Activated T-cell treated with anti-CD3 and anti-CD28 coated beads, Interleukin-2, amount 50 U/mL, for 24 hours (primary cell): ENCODE measurements around the gene POLA1.

Experiments used
- DNase-seq: peaks from one replicate; pipeline ENCODE4 v3.0.0-alpha.2; 2020
- H3K27ac Mint-ChIP-seq: 2 replicates; pipeline ENCODE4 v1.8.0; 2020; ENCODE audit warnings: mild to moderate bottlenecking, mixed read lengths
- H3K27me3 Mint-ChIP-seq: 2 replicates; pipeline ENCODE4 v1.8.0; 2020; ENCODE audit warnings: mixed read lengths
- H3K36me3 Mint-ChIP-seq: 2 replicates; pipeline ENCODE4 v1.8.0; 2020; ENCODE audit warnings: low read depth, mixed read lengths
- H3K4me1 Mint-ChIP-seq: 2 replicates; pipeline ENCODE4 v1.8.0; 2020; ENCODE audit warnings: low read depth, mixed read lengths
- H3K4me3 Mint-ChIP-seq: 2 replicates; pipeline ENCODE4 v1.8.0; 2020; ENCODE audit warnings: mild to moderate bottlenecking, moderate library complexity, mixed read lengths
- H3K9me3 Mint-ChIP-seq: 2 replicates; pipeline ENCODE4 v1.8.0; 2020; ENCODE audit warnings: mixed read lengths

POLA1 gene

GRCh38 chrX:25005034-25005381 is 311.3 kb downstream of the POLA1 start:
- no peak for DNase-seq
- H3K4me1 Mint-ChIP-seq, result peaks cover 13% of the 10 kb centered on the region
- H3K27me3 Mint-ChIP-seq, result peaks cover 77% of the 10 kb centered on the region
- no peak overlapping the region for H3K27ac Mint-ChIP-seq
- H3K9me3 Mint-ChIP-seq, result no peaks in the 10 kb centered on the region
- H3K36me3 Mint-ChIP-seq, result no peaks in the 10 kb centered on the region
- H3K4me3 Mint-ChIP-seq, result no peak overlapping the region

GRCh38 chrX:25005382-25006185 is 311.9 kb downstream of the POLA1 start:
- peaks cover 79% of the 10 kb centered on the region for H3K27me3 Mint-ChIP-seq
- H3K27ac Mint-ChIP-seq, result peak overlapping the region; percentile 63
- H3K9me3 Mint-ChIP-seq, result no peaks in the 10 kb centered on the region
- H3K4me1 Mint-ChIP-seq, result peaks cover 13% of the 10 kb centered on the region
- H3K36me3 Mint-ChIP-seq, result no peaks in the 10 kb centered on the region
- H3K4me3 Mint-ChIP-seq, result no peak overlapping the region
- DNase-seq, result no peak

- H3K9me3 Mint-ChIP-seq, result no peaks in the 10 kb centered on the region
- peaks cover 80% of the 10 kb centered on the region for H3K27me3 Mint-ChIP-seq
- peak overlapping the region; percentile 40 for H3K27ac Mint-ChIP-seq
- peaks cover 13% of the 10 kb centered on the region for H3K4me1 Mint-ChIP-seq
- H3K4me3 Mint-ChIP-seq, result no peak overlapping the region
- no peak for DNase-seq
- no peaks in the 10 kb centered on the region for H3K36me3 Mint-ChIP-seq
Observed at GRCh38 chrX:25006586-25007058, 312.9 kb downstream of the POLA1 start.

DNA sequence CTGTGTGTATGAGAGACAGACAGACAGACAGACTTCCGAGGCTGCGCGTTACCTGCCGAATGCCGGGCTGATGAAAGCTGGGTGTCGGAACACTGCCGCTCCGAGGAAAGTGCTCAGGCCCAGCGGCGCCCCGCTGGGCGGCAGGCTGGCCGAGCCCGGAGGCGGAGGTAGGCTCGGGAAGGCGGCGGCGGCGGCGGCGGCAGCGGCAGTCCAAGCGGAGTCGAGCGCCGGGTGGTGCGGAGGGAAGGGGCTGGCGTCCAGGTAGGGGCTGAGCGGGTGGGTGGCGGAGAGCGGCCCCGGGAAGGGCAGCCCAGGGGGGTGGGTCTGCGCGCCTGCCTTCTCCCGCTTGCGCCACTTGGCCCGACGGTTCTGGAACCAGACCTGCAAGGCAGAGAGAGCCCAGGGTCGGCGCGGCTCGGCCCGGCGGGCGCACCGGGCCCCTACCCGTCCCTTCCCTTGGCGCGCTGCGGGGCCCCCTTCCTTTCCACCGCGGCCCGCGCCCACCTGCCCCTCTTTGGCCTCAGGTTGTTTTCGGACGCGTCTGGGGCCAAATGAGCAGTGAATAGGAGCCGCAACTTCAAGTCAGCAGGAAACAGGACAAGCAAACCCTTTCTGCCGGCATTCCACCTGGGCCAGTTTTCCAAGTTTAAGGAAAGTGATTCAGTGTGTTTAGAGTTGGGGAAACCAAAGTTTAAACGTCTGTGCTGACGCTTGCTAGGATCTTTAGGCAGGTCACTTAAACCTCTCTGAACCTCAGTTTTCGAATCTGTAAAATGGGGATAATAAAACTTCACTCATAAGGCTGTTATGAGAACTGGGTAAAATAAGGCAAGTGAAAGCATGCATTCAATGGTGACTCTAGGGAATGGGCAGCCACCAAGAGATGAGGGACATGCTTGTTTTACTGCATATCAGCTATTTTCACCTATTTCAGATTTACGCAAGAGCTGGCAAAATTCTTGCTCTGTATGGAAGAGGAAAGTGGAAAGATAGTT is 313.6 kb downstream of the POLA1 start:
- Mint-ChIP-seq H3K27ac (peak overlapping the region; percentile 40), H3K36me3 (no peaks in the 10 kb centered on the region), H3K9me3 (no peaks in the 10 kb centered on the region), H3K4me3 (no peak overlapping the region), H3K27me3 (peaks cover 84% of the 10 kb centered on the region), H3K4me1 (peaks cover 13% of the 10 kb centered on the region)
- DNase-seq, result no peak

DNA sequence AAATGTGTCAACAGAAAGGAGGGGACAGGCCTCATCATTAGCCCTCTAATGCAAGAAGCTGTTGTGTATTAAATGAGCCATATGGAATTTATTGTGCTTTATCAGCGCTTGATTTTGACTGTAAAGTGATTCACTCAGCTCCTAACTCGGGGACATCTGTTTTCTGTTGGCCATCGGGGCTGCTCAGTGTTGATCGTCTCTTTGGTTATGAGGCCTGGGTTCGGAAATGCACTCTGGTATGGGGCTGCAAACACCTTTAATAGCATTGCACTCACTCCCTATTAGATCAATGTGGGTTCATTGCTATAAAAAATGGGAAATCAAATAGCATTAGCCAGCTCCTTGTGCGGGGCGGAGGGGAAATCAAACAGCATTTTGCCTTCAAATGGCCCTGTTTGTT is 315.7 kb downstream of the POLA1 start:
- Mint-ChIP-seq H3K27me3 (peaks cover 82% of the 10 kb centered on the region), H3K9me3 (no peaks in the 10 kb centered on the region), H3K36me3 (no peaks in the 10 kb centered on the region), H3K27ac (no peak overlapping the region), H3K4me1 (peaks cover 15% of the 10 kb centered on the region), H3K4me3 (no peak overlapping the region)
- DNase-seq, result no peak

DNA sequence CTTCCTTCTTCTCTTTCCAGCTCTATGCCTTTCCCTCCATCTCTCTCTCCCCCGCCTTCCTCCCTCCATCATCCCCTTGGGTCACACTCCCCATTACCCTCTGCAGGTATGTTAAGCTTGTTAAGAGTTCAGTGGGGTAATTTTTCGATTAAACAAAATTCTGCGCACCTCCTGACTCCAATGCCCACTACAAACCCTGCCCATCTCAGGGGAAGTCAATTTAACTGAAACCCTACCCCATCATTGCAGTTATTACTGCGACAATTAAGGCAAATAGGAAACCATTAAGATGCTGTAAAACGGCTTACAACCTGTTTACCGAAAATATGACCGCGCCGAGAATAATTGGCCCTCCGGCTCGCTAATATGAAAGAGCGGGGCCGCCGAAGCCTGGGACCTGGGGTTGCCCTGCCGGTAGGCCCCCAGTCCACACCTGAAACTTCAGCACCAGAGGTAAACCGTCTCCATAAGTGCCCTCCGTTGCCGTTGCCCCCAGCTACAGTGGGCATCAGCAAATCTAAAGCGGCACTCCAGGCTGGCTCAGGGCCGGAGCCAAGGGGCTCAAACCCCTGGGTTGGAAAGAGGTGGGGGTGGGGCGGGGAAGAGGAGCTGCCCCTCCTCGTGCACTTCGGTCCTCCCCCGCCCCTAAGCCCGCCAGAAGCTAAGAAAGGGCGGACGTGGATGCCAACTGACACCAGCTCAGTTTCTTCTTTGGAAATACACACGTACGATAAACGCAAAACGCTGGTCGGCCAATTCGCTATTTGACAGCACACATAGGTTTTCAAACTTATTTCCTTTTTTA is 317.3 kb downstream of the POLA1 start:
- Mint-ChIP-seq H3K27ac (no peak overlapping the region), H3K4me1 (peaks cover 18% of the 10 kb centered on the region), H3K4me3 (no peak overlapping the region), H3K27me3 (peaks cover 88% of the 10 kb centered on the region), H3K36me3 (no peaks in the 10 kb centered on the region), H3K9me3 (no peaks in the 10 kb centered on the region)
- DNase-seq, result no peak

- Mint-ChIP-seq H3K36me3 (no peaks in the 10 kb centered on the region), H3K27me3 (peaks cover 88% of the 10 kb centered on the region), H3K27ac (no peak overlapping the region), H3K4me3 (no peak overlapping the region), H3K9me3 (no peaks in the 10 kb centered on the region), H3K4me1 (peaks cover 15% of the 10 kb centered on the region)
- no peak for DNase-seq
Observed at GRCh38 chrX:25011589-25012432, 318.1 kb downstream of the POLA1 start.

- Mint-ChIP-seq H3K4me3 (peak overlapping the region; percentile 31), H3K36me3 (no peaks in the 10 kb centered on the region), H3K27ac (no peak overlapping the region), H3K4me1 (peaks cover 16% of the 10 kb centered on the region), H3K27me3 (peaks cover 91% of the 10 kb centered on the region), H3K9me3 (no peaks in the 10 kb centered on the region)
- no peak for DNase-seq
Observed at GRCh38 chrX:25012433-25012735, 318.7 kb downstream of the POLA1 start.

GRCh38 chrX:25012793-25013631 is 319.3 kb downstream of the POLA1 start:
- Mint-ChIP-seq H3K4me3 (peak overlapping the region; percentile 65), H3K36me3 (no peaks in the 10 kb centered on the region), H3K9me3 (no peaks in the 10 kb centered on the region), H3K4me1 (peaks cover 20% of the 10 kb centered on the region), H3K27ac (no peak overlapping the region), H3K27me3 (peaks cover 91% of the 10 kb centered on the region)
- peak; percentile 34 for DNase-seq

DNA sequence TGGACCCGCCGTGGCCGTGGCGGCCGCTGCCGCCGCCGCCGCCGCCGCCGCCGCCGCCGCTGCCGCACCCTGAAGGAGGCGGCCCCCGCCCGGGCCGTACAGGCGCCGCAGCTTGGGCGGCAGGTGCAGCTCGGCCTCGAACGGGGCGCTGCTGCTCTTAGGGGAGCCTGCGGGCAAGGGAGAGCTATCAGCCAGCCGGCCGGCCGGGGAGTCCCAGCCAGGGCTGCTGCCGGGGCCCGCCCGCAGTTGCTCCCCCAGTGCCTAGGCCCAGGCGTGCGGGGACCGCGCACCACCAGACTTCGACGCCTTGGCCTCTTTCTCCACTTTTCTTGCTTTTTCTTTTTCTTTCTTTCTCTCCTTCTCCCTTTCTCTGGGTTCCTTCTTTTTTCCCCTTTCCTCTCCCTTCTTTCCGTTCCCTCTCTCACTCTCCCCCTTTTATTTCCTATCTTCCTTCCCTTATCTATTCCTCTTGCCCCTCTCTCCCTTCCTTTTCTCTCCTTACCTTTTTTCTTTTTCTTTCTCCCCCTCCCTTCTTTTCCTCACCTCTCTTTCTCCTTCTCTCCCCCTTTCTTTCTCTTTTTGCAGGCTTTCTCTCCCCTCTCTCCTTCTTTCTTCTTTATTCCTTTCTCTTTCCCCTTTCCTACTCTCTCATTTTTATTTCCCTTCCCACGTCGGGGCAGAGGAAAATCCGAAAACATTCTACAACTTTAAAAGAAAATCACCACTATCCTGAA is 320.1 kb downstream of the POLA1 start:
- Mint-ChIP-seq H3K4me3 (no peak overlapping the region), H3K4me1 (peaks cover 20% of the 10 kb centered on the region), H3K36me3 (no peaks in the 10 kb centered on the region), H3K27me3 (peaks cover 87% of the 10 kb centered on the region), H3K9me3 (no peaks in the 10 kb centered on the region), H3K27ac (no peak overlapping the region)
- peak; percentile 37 for DNase-seq

DNA sequence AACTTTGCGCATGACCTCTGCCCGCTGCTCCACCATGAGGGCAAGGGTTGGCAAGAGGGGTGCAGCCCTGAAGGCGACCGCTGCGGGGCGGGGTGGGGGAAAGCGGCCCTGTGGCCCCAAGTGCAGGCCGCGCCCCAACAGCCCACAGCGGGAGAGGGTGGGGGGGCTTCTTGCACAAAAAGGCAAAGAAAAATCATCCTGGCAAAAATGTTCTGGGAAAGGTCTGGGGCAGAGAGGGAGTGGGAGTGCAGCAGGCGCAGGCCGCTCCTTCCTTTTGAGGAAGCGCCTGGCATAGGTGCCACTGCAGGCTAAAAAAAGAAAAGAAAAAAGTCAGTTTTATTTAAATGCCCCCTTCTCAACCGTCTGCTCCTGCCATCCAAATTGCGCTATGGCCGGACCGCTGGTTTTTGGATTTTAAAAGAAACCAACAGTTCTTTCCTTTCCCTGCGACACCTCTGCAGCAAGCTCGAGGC is 320.7 kb downstream of the POLA1 start:
- no peak overlapping the region for H3K27ac Mint-ChIP-seq
- H3K27me3 Mint-ChIP-seq, result peaks cover 86% of the 10 kb centered on the region
- H3K9me3 Mint-ChIP-seq, result no peaks in the 10 kb centered on the region
- DNase-seq, result no peak
- no peak overlapping the region for H3K4me3 Mint-ChIP-seq
- no peaks in the 10 kb centered on the region for H3K36me3 Mint-ChIP-seq
- H3K4me1 Mint-ChIP-seq, result peaks cover 20% of the 10 kb centered on the region

DNA sequence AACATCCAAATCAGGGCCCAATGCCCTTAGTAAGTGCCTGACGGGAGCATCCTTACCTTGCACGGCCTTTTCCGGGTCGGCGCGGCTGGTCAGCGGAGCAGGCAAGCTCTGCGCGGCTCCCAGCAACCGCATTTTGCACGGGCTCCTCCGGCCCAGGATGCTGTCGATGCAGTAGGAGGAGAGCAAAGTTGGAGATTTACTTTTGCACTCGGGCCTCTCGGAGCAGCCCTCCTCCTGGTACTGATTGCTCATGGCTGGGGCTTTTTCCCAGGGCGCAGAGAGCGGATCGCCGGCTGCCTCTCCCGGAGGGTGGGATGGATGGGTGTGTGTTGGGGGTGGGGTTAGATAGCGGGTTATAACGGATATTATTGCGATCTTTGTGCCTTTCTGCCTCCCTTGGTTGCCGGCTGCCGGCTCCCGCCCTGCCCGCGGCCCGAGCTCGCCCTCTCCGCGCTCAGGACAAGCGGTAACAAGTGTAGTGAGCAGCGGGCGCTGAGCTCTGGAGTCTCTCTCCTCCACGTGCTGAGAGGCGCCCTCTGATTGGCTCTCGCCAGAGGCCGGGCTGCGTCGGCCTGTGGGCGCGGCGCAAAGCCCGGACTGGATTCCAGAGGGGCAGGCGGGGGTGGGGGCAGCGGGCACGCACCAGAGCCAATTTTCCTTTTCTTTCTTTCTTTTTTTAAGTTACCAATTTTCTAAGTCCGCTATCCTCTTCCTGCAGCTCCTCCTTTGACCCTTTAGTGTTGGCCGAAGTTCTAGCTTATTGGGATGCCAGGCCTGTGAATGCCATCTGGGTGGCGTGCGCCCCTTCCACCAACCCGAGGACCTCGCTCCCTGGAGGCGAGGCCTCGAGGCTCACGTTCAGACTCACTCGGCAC is 322.0 kb downstream of the POLA1 start, which contains the start of gene ARX:
Gene ARX (minus strand): TSS at position 480 of the 875 bp plus-strand sequence. CDS start 228 bp downstream, at position 252.
- no peaks in the 10 kb centered on the region for H3K9me3 Mint-ChIP-seq
- DNase-seq, result peak; percentile 49
- H3K4me3 Mint-ChIP-seq, result no peak within 1 kb of the TSS
- peaks cover 20% of the 10 kb centered on the region for H3K4me1 Mint-ChIP-seq
- no peak within 1 kb of the TSS for H3K27ac Mint-ChIP-seq
- H3K27me3 Mint-ChIP-seq, result peaks cover 84% of the 10 kb centered on the region
- H3K36me3 Mint-ChIP-seq, result no peaks in the 10 kb centered on the region
